ENCODE data around the gene C12orf50.

Gene C12orf50

GRCh38 chr12:88058719-88059077 is 29.5 kb upstream of the C12orf50 start:
- no peak overlapping the region for H2BK12ac ChIP-seq (ENCODE audit: low read length)
- H2AK5ac ChIP-seq (ENCODE audit: low read length) = no peak overlapping the region
- no peak overlapping the region for H3K14ac ChIP-seq (ENCODE audit: low read length)

DNA sequence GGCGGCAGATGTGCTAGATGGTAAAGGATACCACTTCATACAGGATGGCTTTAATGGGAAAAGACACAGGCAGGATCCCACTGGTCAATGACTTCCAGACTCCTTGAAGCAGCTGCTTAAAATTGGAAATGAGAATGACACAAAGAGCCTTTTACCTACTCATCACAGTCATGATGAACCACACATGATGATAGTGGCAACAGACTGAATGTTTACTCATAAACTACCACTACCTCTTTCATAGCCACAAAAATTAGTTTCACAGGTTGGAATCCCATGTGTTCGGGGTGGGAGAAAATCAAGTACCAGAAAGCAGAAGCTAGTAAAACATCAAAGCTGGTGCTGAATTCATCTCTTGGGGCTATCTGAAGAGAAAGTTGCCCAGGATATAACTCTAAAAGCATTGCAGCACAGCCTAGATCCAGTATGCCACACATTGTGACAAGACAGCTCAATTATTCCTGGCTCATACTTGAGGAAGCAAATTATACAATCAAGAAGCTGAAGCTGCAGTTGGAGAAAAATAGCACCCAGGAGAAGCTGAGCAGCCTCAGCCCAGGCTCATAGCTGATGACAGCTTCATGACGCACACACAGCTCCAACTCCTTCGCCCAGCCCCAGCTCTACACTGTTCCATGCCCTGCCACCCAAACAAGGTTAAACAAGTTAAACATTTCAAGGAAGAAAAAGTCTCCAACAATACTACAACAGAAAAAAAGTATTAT is 29.0 kb upstream of the C12orf50 start:
- WGBS (ENCODE audit: extremely low coverage, insufficient coverage, insufficient read length) = no CpG with 5 or more reads among the region's 4 CpGs
- Histone ChIP-seq H2BK12ac (ENCODE audit: low read length) (no peak overlapping the region), H4K8ac (ENCODE audit: low read depth, low read length) (no peak overlapping the region), H3K4me2 (ENCODE audit: low read length) (no peak overlapping the region), H3K27ac (ENCODE audit: low read depth, low read length) (no peak overlapping the region), H2BK5ac (ENCODE audit: low read depth, low read length, poor library complexity) (no peak overlapping the region), H3K4me1 (ENCODE audit: control insufficient read depth in 1 of 2, insufficient read depth in 2 of 2, low read length in 2 of 2) (no peaks in the 10 kb centered on the region), H3K36me3 (ENCODE audit: control insufficient read depth in 1 of 2, insufficient read depth in 2 of 2, low read length in 2 of 2) (peaks cover 2 to 4% of the 10 kb centered on the region in 2 experiments), H2AK5ac (ENCODE audit: low read length) (no peak overlapping the region), H3K79me1 (ENCODE audit: low read length) (no peaks in the 10 kb centered on the region), H2BK120ac (ENCODE audit: insufficient read depth, low read length, poor library complexity) (no peak overlapping the region), H3K23ac (ENCODE audit: low read length) (no peak overlapping the region), H3K14ac (ENCODE audit: low read length) (no peak overlapping the region), H4K12ac (ENCODE audit: low read depth, low read length) (no peak overlapping the region), H4K91ac (ENCODE audit: low read depth, low read length) (no peak overlapping the region), H3K9me3 (ENCODE audit: insufficient read depth, low read depth, low read length) (no peaks in the 10 kb centered on the region), H3K18ac (ENCODE audit: low read length) (no peak overlapping the region), H3K4me3 (ENCODE audit: low read depth, low read length) (no peak overlapping the region), H3K9ac (ENCODE audit: low read length) (no peak overlapping the region), H3K79me2 (ENCODE audit: control insufficient read depth, insufficient read depth, low read length, poor library complexity) (no peaks in the 10 kb centered on the region), H3K4ac (ENCODE audit: low read depth, low read length) (no peak overlapping the region), H3K27me3 (ENCODE audit: insufficient read depth, low read length) (no peaks in the 10 kb centered on the region), H2AFZ (ENCODE audit: insufficient read depth, low read length, poor library complexity) (no peak overlapping the region)
- no peak for DNase-seq

More at GRCh38 chr12:88058719-88059077, 29.5 kb upstream of the C12orf50 start:
- no peak overlapping the region for H4K8ac ChIP-seq (ENCODE audit: low read depth, low read length)
- no peak overlapping the region for H3K18ac ChIP-seq (ENCODE audit: low read length)
- H2BK120ac ChIP-seq (ENCODE audit: insufficient read depth, low read length, poor library complexity) = no peak overlapping the region
- no peaks in the 10 kb centered on the region for H3K79me2 ChIP-seq (ENCODE audit: control insufficient read depth, insufficient read depth, low read length, poor library complexity)
- no CpG with 5 or more reads among the region's 1 CpG for WGBS (ENCODE audit: extremely low coverage, insufficient coverage, insufficient read length)
- H2AFZ ChIP-seq (ENCODE audit: insufficient read depth, low read length, poor library complexity) = no peak overlapping the region
- H3K4me2 ChIP-seq (ENCODE audit: low read length) = no peak overlapping the region
- no peak for DNase-seq
- H3K4me3 ChIP-seq (ENCODE audit: low read depth, low read length) = no peak overlapping the region
- H3K4me1 ChIP-seq (ENCODE audit: control insufficient read depth in 1 of 2, insufficient read depth in 2 of 2, low read length in 2 of 2) = no peaks in the 10 kb centered on the region
- no peak overlapping the region for H4K91ac ChIP-seq (ENCODE audit: low read depth, low read length)
- no peak overlapping the region for H3K4ac ChIP-seq (ENCODE audit: low read depth, low read length)
- no peak overlapping the region for H2BK5ac ChIP-seq (ENCODE audit: low read depth, low read length, poor library complexity)
- H3K36me3 ChIP-seq (ENCODE audit: control insufficient read depth in 1 of 2, insufficient read depth in 2 of 2, low read length in 2 of 2) = peaks cover 2 to 4% of the 10 kb centered on the region in 2 experiments
- no peaks in the 10 kb centered on the region for H3K79me1 ChIP-seq (ENCODE audit: low read length)
- no peaks in the 10 kb centered on the region for H3K9me3 ChIP-seq (ENCODE audit: insufficient read depth, low read depth, low read length)
- H3K23ac ChIP-seq (ENCODE audit: low read length) = no peak overlapping the region
- H3K27ac ChIP-seq (ENCODE audit: low read depth, low read length) = no peak overlapping the region
- H3K27me3 ChIP-seq (ENCODE audit: insufficient read depth, low read length) = no peaks in the 10 kb centered on the region
- H4K12ac ChIP-seq (ENCODE audit: low read depth, low read length) = no peak overlapping the region
- no peak overlapping the region for H3K9ac ChIP-seq (ENCODE audit: low read length)

- peaks cover 2 to 4% of the 10 kb centered on the region in 2 experiments for H3K36me3 ChIP-seq (ENCODE audit: control insufficient read depth in 1 of 2, insufficient read depth in 2 of 2, low read length in 2 of 2)
- H2BK120ac ChIP-seq (ENCODE audit: insufficient read depth, low read length, poor library complexity) = no peak overlapping the region
- H4K12ac ChIP-seq (ENCODE audit: low read depth, low read length) = no peak overlapping the region
- H3K4ac ChIP-seq (ENCODE audit: low read depth, low read length) = no peak overlapping the region
- H3K9me3 ChIP-seq (ENCODE audit: insufficient read depth, low read depth, low read length) = no peaks in the 10 kb centered on the region
- no peak overlapping the region for H3K18ac ChIP-seq (ENCODE audit: low read length)
- no peak overlapping the region for H3K14ac ChIP-seq (ENCODE audit: low read length)
- H3K79me1 ChIP-seq (ENCODE audit: low read length) = no peaks in the 10 kb centered on the region
- H3K23ac ChIP-seq (ENCODE audit: low read length) = no peak overlapping the region
- H3K9ac ChIP-seq (ENCODE audit: low read length) = no peak overlapping the region
- H2BK12ac ChIP-seq (ENCODE audit: low read length) = no peak overlapping the region
- DNase-seq = no peak
- H3K27me3 ChIP-seq (ENCODE audit: insufficient read depth, low read length) = no peaks in the 10 kb centered on the region
- H3K27ac ChIP-seq (ENCODE audit: low read depth, low read length) = no peak overlapping the region
- H2BK5ac ChIP-seq (ENCODE audit: low read depth, low read length, poor library complexity) = no peak overlapping the region
- no peaks in the 10 kb centered on the region for H3K4me1 ChIP-seq (ENCODE audit: control insufficient read depth in 1 of 2, insufficient read depth in 2 of 2, low read length in 2 of 2)
- no peak overlapping the region for H2AK5ac ChIP-seq (ENCODE audit: low read length)
- no peaks in the 10 kb centered on the region for H3K79me2 ChIP-seq (ENCODE audit: control insufficient read depth, insufficient read depth, low read length, poor library complexity)
- no peak overlapping the region for H3K4me3 ChIP-seq (ENCODE audit: low read depth, low read length)
- H4K8ac ChIP-seq (ENCODE audit: low read depth, low read length) = no peak overlapping the region
- no peak overlapping the region for H4K91ac ChIP-seq (ENCODE audit: low read depth, low read length)
- WGBS (ENCODE audit: extremely low coverage, insufficient coverage, insufficient read length) = no CpG with 5 or more reads among the region's 2 CpGs
- no peak overlapping the region for H2AFZ ChIP-seq (ENCODE audit: insufficient read depth, low read length, poor library complexity)
- H3K4me2 ChIP-seq (ENCODE audit: low read length) = no peak overlapping the region
These were observed 27.4 kb upstream of the C12orf50 start for GRCh38 chr12:88056571-88056970.

GRCh38 chr12:88052686-88053085 is 23.5 kb upstream of the C12orf50 start:
- no peak overlapping the region for H2BK120ac ChIP-seq (ENCODE audit: insufficient read depth, low read length, poor library complexity)
- no peak overlapping the region for H4K91ac ChIP-seq (ENCODE audit: low read depth, low read length)
- H3K9ac ChIP-seq (ENCODE audit: low read length) = no peak overlapping the region
- peak in 1 of 2 donors; percentile 52 for DNase-seq
- WGBS (ENCODE audit: extremely low coverage, insufficient coverage, insufficient read length) = no CpG with 5 or more reads among the region's 1 CpG
- no peak overlapping the region for H3K14ac ChIP-seq (ENCODE audit: low read length)
- no peak overlapping the region for H2AK5ac ChIP-seq (ENCODE audit: low read length)
- no peaks in the 10 kb centered on the region for H3K79me2 ChIP-seq (ENCODE audit: control insufficient read depth, insufficient read depth, low read length, poor library complexity)
- no peaks in the 10 kb centered on the region for H3K9me3 ChIP-seq (ENCODE audit: insufficient read depth, low read depth, low read length)
- H3K4me2 ChIP-seq (ENCODE audit: low read length) = no peak overlapping the region
- no peak overlapping the region for H3K18ac ChIP-seq (ENCODE audit: low read length)
- H3K23ac ChIP-seq (ENCODE audit: low read length) = no peak overlapping the region
- H4K12ac ChIP-seq (ENCODE audit: low read depth, low read length) = no peak overlapping the region
- H3K4me3 ChIP-seq (ENCODE audit: low read depth, low read length) = no peak overlapping the region
- no peak overlapping the region for H4K8ac ChIP-seq (ENCODE audit: low read depth, low read length)
- H3K27me3 ChIP-seq (ENCODE audit: insufficient read depth, low read length) = no peaks in the 10 kb centered on the region
- H2AFZ ChIP-seq (ENCODE audit: insufficient read depth, low read length, poor library complexity) = no peak overlapping the region
- H3K27ac ChIP-seq (ENCODE audit: low read depth, low read length) = no peak overlapping the region
- no peaks in the 10 kb centered on the region for H3K79me1 ChIP-seq (ENCODE audit: low read length)
- H2BK5ac ChIP-seq (ENCODE audit: low read depth, low read length, poor library complexity) = no peak overlapping the region
- no peak overlapping the region for H3K4ac ChIP-seq (ENCODE audit: low read depth, low read length)
- H3K4me1 ChIP-seq (ENCODE audit: control insufficient read depth in 1 of 2, insufficient read depth in 2 of 2, low read length in 2 of 2) = no peaks in the 10 kb centered on the region
- H3K36me3 ChIP-seq (ENCODE audit: control insufficient read depth in 1 of 2, insufficient read depth in 2 of 2, low read length in 2 of 2) = peaks cover 0 to 2% of the 10 kb centered on the region in 2 experiments
- no peak overlapping the region for H2BK12ac ChIP-seq (ENCODE audit: low read length)
